ENCODE measurements around the gene MAP3K10.

Gene MAP3K10

DNA sequence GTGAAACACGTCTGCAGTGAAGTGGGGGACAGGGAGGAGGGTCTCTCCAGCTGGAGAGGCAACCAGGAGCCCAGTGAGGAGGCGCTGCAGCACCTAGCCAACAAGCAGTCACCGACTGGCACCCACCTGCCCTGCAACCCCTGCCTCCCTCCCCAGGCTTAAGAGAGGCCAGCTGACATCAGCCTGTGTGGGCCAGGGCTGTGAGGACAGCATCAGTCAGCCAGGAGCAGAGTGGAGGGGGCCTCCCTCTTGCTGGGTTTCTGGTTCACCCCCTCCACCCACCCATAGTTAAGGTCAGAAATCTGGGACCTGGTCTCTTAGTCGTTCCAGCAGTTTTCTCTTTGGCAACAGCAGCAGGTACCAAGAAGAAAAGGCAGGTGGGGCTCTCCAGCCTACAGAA, 60.8 kb downstream of the MAP3K10 start:
- DNase-seq, result no peak

- no peak for DNase-seq
Observed at GRCh38 chr19:40252395-40252794, 61.2 kb downstream of the MAP3K10 start.

- DNase-seq, result no peak
Observed at GRCh38 chr19:40253611-40254092, 62.4 kb downstream of the MAP3K10 start.

GRCh38 chr19:40254714-40255418, 63.6 kb downstream of the MAP3K10 start:
- DNase-seq, result no peak

DNA sequence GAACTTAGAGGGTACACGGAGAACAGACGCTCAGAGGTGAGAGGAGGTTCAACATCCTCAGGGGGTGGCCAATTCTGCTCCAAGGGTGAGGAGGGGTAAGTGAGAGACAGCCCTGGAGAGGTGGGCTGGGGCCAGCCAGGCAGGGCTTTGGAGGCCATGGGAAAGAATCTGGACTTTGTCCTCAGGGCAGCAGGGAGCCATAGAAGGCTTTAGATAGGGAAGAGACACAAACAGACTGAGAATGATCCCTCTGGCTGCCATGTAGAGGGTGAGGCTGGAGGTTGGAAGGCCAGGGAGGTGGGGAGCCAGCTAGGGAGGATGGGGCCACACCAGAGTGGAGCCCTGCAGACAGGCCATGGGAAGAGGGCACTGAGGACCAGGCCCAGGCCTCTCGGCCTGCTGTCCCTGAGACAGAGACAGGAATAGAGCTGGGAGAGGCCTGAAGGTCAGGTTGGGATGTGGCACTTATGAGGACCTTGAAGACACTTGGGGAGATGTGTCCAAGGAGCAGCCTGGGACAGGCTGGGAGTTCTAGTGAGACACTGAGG, 64.5 kb downstream of the MAP3K10 start:
- no peak for DNase-seq

GRCh38 chr19:40256512-40256911, 65.3 kb downstream of the MAP3K10 start:
- no peak for DNase-seq

DNA sequence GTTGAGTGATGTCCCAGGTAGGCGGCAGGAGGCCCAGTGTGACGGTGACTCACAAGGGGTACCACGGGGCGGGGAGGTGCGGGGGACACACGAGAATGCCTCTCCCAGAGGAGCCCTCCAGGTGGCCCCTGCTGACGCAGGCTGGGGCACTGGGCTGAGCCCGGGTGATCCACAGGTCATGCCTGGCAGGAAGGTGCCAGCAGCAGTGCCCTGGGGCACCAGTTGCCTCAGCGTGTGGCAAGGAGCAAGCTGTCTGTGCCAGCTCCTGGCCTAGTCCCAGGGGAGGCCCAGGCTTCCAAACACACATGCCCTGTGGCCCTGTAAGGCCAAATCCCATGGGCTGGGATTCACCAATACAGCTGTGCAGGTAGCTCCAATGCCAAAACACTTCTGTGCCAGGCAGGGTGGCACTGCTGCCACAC, 65.9 kb downstream of the MAP3K10 start:
- no peak for DNase-seq

GRCh38 chr19:40261631-40262030, 70.4 kb downstream of the MAP3K10 start:
- peak; percentile 46 for DNase-seq

- no peak for DNase-seq
Observed at GRCh38 chr19:40262422-40262821, 71.2 kb downstream of the MAP3K10 start.

DNA sequence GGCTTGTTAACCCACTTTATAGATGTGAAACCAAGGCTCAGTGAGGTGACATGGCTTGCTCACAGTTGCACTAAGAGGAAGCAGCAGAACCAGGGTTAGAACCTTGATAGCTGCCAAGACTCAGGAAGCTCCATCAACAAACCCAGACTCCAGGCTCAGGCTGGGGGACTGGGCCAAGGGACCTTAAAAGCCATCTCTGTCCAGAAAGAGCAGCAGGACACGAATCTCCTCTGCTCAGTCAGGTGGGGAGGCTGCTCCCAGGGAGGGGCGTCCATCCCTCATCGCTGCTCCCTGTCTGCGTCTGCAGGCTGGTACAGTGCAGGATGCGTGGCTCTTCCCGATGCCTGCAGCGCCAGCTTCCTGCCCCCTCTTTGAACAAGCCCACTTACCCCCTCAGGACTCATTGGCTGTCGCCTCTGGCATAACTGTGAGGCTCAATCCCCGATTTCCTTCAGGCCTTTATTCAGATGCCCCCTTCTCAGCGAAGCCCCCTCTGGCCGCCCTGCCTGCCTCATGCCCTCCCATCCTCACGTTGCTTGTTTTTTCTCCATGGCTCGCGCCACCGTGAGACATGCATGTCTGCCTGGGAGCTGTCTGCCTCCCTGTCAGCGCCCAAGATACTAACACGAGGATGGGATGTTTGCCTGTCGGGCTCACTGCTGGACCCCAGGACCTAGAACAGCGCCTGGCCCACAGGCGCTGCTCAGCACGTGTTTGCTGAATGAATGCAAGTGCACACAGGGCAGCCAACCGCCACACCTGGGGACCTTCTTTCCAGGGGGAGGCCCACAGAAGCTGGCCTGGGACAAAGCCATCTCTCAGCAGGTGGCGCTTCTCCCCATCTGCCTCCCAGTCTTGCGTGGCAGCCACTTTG, 72.5 kb downstream of the MAP3K10 start:
- no peak for DNase-seq

DNA sequence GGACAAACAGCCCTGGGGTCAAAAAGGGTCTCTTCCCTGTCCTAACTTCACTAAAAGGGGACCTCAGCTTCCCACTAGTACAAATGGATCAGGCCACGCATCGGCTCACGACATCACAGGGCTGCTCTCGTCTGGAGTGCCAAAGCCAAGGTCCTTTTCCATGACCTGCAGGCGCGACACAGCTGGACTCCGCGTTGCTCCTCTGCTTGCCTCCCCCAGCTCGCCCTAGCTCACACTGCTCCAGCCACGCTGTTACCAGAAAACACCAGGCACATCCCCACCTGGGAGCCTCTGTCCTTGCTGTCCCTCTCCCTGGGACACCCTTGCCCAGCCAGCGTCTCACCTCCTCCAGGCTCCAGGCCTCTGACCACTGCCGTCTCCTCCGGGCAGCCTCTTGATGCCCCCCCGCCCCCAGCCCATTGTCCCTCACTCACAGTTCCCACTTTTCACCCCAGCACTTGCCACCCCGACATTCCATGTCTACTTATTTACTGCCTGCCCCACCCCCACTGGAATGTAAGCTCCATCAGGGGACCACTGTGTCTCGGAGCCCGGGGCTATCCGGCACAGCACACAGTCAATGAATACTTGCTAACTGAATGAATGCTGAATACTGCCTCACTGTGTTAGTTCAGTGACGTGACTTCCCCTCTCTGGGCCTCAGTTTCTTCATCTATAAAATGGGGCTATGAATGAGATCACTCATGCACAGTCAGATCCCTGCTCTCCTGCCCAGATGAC, 73.3 kb downstream of the MAP3K10 start:
- no peak for DNase-seq
